Calu3 (cell line): ENCODE data around the gene LRMDA. TPM values are rescaled to one million over a fixed set of nuclear protein-coding genes. Genes with fewer than 3 reads are reported as not detected.

Experiments
- BruUV-seq: library from RNA; stranded (reverse); fragments of 400-500 nt; replicated peaks from 2 replicates; lab custom pipeline; 2021; lab: Mats Ljungman, UMichigan
- CTCF ChIA-PET: fragments of 300-600 bp; sonication (Branson Sonifier 250); formaldehyde crosslinking; loops from one replicate; lab custom pipeline; 2022; ENCODE audit warnings: antibody characterized with exemption; lab: Charles Lee
- DNase-seq: peaks from one replicate; pipeline ENCODE4 v3.0.0; 2022
- H3K27ac Mint-ChIP-seq: one replicate; pipeline ENCODE4 v1.8.0; 2022; ENCODE audit warnings: mixed read lengths; ENCODE audit not compliant: unreplicated experiment
- H3K27me3 Mint-ChIP-seq: one replicate; pipeline ENCODE4 v1.8.0; 2022; ENCODE audit warnings: mixed read lengths; ENCODE audit not compliant: unreplicated experiment
- H3K36me3 Mint-ChIP-seq: one replicate; pipeline ENCODE4 v1.8.0; 2022; ENCODE audit warnings: mild to moderate bottlenecking, moderate library complexity, mixed read lengths; ENCODE audit not compliant: insufficient read depth, unreplicated experiment
- H3K4me1 Mint-ChIP-seq: one replicate; pipeline ENCODE4 v1.8.0; 2022; ENCODE audit warnings: mild to moderate bottlenecking, low read depth, mixed read lengths; ENCODE audit not compliant: unreplicated experiment
- H3K4me3 Mint-ChIP-seq: one replicate; pipeline ENCODE4 v1.8.0; 2022; ENCODE audit warnings: mild to moderate bottlenecking, low read depth, moderate library complexity, mixed read lengths; ENCODE audit not compliant: unreplicated experiment
- H3K9me3 Mint-ChIP-seq: one replicate; pipeline ENCODE4 v1.8.0; 2022; ENCODE audit warnings: low read depth, mixed read lengths; ENCODE audit not compliant: unreplicated experiment
- intact Hi-C: fragments of 100-400 bp; cut with micrococcal nuclease; formaldehyde crosslinking; loops from one replicate; pipeline ENCODE4 v1.10.0; 2022; ENCODE audit not compliant: unreplicated experiment
- total RNA-seq: library from RNA; stranded (reverse); gene quantifications from 2 replicates; pipeline ENCODE4 v1.2.3, GENCODE V29; 2022
- TF ChIP-seq, protein P1 (sequence below): fragments of 200-600 bp; IDR thresholded peaks from one replicate; pipeline ENCODE4 v1.8.0; 2022; ENCODE audit warnings: antibody characterized with exemption; ENCODE audit not compliant: unreplicated experiment

Gene LRMDA
- total RNA-seq, 1 experiment from 2014 or later = 7.6 TPM

DNA sequence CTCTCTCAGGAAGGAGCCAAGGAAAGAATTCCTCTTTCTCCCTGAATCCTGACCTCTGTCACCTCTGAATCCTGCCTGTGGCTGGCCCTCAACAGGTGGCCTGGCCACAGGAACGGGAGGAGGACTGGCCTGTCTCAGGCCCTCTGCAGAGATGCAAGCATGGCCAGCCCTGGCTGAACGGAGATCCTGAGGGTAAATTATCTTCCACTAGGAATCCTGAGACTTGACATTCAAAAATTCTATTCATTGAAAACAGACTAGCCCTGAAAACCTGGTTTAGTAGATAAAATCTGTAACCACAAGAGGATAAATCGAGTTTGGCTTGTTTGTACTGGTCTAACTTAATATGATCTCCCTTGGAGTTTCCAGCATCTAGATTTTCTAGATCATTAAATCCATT is 579.3 kb downstream of the LRMDA start:
- Mint-ChIP-seq H3K4me3 (no peak overlapping the region), H3K27me3 (peaks cover 20% of the 10 kb centered on the region), H3K4me1 (no peaks in the 10 kb centered on the region), H3K27ac (no peak overlapping the region), H3K36me3 (no peaks in the 10 kb centered on the region), H3K9me3 (no peaks in the 10 kb centered on the region)
- CTCF ChIA-PET = no interaction called here
- intact Hi-C loops = no loop called here
- TF ChIP-seq, protein P1, sequence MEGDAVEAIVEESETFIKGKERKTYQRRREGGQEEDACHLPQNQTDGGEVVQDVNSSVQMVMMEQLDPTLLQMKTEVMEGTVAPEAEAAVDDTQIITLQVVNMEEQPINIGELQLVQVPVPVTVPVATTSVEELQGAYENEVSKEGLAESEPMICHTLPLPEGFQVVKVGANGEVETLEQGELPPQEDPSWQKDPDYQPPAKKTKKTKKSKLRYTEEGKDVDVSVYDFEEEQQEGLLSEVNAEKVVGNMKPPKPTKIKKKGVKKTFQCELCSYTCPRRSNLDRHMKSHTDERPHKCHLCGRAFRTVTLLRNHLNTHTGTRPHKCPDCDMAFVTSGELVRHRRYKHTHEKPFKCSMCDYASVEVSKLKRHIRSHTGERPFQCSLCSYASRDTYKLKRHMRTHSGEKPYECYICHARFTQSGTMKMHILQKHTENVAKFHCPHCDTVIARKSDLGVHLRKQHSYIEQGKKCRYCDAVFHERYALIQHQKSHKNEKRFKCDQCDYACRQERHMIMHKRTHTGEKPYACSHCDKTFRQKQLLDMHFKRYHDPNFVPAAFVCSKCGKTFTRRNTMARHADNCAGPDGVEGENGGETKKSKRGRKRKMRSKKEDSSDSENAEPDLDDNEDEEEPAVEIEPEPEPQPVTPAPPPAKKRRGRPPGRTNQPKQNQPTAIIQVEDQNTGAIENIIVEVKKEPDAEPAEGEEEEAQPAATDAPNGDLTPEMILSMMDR = no peak
- DNase-seq = no peak
- BruUV-seq = no TSS peak

GRCh38 chr10:76012716-76013327 is 581.4 kb downstream of the LRMDA start:
- H3K27me3 Mint-ChIP-seq = peaks cover 20% of the 10 kb centered on the region
- intact Hi-C loops = no loop called here

DNA sequence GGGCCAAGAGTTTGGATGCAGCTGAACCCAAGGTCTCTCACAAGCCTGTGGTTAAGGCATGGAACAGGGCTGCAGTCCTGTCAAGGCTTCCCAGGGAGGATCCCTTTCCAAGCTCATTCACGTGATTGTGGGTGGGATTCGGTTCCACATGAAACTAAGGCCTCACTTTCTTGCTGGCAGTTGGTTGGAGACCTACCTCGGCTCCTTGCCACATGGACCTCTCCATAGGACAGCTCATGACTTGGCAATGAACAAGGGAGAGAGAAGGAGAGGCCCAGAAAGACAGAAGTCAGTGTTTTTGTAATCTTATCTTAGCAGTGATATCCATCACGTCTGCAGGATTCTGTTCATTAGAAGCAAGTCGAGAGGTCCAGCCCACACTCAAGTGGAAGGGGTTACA is 583.8 kb downstream of the LRMDA start:
- no peak overlapping the region for H3K27ac Mint-ChIP-seq
- intact Hi-C loops = no loop called here
- no peaks in the 10 kb centered on the region for H3K4me1 Mint-ChIP-seq
- peaks cover 3% of the 10 kb centered on the region for H3K9me3 Mint-ChIP-seq
- CTCF ChIA-PET = interaction anchor here (0.6 kb wide), 1 partner anchor 19 kb away, joined by 3 read pairs; no protein-coding TSS in a partner anchor
- DNase-seq = no peak
- H3K4me3 Mint-ChIP-seq = no peak overlapping the region
- H3K27me3 Mint-ChIP-seq = peaks cover 3% of the 10 kb centered on the region
- TF ChIP-seq, protein P1 = no peak
- BruUV-seq = no TSS peak
- no peaks in the 10 kb centered on the region for H3K36me3 Mint-ChIP-seq

More at GRCh38 chr10:76012716-76013327, 581.4 kb downstream of the LRMDA start:
- TF ChIP-seq, protein P1 = no peak
- no peaks in the 10 kb centered on the region for H3K9me3 Mint-ChIP-seq
- H3K4me1 Mint-ChIP-seq = no peaks in the 10 kb centered on the region
- no peak for DNase-seq
- no peaks in the 10 kb centered on the region for H3K36me3 Mint-ChIP-seq
- no TSS peak for BruUV-seq
- no peak overlapping the region for H3K4me3 Mint-ChIP-seq
- H3K27ac Mint-ChIP-seq = no peak overlapping the region
- CTCF ChIA-PET = no interaction called here

DNA sequence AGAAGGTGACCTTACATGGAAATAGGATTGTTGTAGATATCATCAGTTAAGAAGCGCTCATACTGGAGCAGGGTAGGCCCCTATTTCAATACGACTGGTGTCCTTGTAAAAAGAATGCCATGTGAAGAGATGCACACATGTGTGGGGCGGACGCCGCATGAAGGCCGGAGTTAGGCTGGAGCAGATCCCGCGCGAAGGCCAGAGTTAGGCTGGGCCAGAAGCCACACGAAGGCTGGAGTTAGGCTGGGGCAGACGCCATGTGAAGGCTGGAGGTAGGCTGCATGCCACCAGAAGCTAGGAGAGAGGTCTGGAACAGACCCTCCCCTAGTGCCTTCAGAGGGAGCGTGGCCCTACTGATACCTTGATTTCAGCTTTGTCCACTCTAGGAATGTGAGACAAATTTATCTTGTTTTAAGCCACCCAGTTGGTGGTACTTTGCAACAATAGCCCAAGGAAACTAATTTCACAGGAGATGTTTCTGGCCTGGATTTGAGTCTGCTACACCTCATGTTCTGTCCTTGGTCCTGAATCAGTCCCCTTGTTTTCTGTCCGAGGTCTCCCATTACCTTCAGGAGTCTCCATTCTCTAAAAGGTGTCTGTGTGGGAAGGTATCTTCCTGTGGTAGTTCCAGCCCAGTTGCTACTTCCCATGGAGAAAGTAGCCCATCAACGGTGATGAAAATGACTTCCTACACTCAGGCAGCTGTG is 585.8 kb downstream of the LRMDA start:
- TF ChIP-seq, protein P1 = no peak
- no peaks in the 10 kb centered on the region for H3K36me3 Mint-ChIP-seq
- DNase-seq = no peak
- no peaks in the 10 kb centered on the region for H3K4me1 Mint-ChIP-seq
- no peaks in the 10 kb centered on the region for H3K27me3 Mint-ChIP-seq
- H3K27ac Mint-ChIP-seq = no peak overlapping the region
- H3K4me3 Mint-ChIP-seq = no peak overlapping the region
- CTCF ChIA-PET = no interaction called here
- no TSS peak for BruUV-seq
- H3K9me3 Mint-ChIP-seq = peaks cover 3% of the 10 kb centered on the region
- intact Hi-C loops = no loop called here
